HUES64 (cell line): ENCODE data around the gene LGI4.

Experiments used
- H3K27ac ChIP-seq: 2 replicates; pipeline ENCODE4 v1.7.0; 2013; ENCODE audit warnings: low read depth, low read length, inconsistent platforms
- H3K27me3 ChIP-seq: 2 replicates; pipeline ENCODE4 v1.6.1; 2013; ENCODE audit warnings: mild to moderate bottlenecking, low read length; ENCODE audit not compliant: insufficient read depth
- H3K36me3 ChIP-seq: 2 replicates; pipeline ENCODE4 v1.6.1; 2013; ENCODE audit warnings: mild to moderate bottlenecking, low read length; ENCODE audit not compliant: insufficient read depth
- H3K4me1 ChIP-seq: 2 replicates; pipeline ENCODE4 v1.6.1; 2013; ENCODE audit warnings: mild to moderate bottlenecking, low read length, moderate library complexity; ENCODE audit not compliant: insufficient read depth
- H3K4me3 ChIP-seq: 2 replicates; pipeline ENCODE4 v1.5.1; 2013; ENCODE audit warnings: mild to moderate bottlenecking, low read length, moderate library complexity
- H3K9ac ChIP-seq: 2 replicates; pipeline ENCODE4 v1.6.1; 2013; ENCODE audit warnings: mild to moderate bottlenecking, low read depth, low read length
- H3K9me3 ChIP-seq: 2 replicates; pipeline ENCODE4 v1.6.1; 2013; ENCODE audit warnings: low read depth, low read length; ENCODE audit not compliant: insufficient read depth
- WGBS: fragments of 150-250, 120-280 bp; methylation state at CpG from one replicate; pipeline ENCODE4 v1.1.7; 2013; ENCODE audit warnings: missing lambda C conversion rate; 5-methylcytosine and 5-hydroxymethylcytosine counted together

The LGI4 gene

GRCh38 chr19:35119091-35119490 lies 15.8 kb downstream of the LGI4 start:
- WGBS, result 84% methylated on average over 14 of the region's 14 CpGs
- H3K27me3 ChIP-seq, result no peaks in the 10 kb centered on the region
- H3K36me3 ChIP-seq, result no peaks in the 10 kb centered on the region
- H3K4me1 ChIP-seq, result peaks cover 20% of the 10 kb centered on the region
- H3K4me3 ChIP-seq, result no peak overlapping the region
- H3K27ac ChIP-seq, result no peak overlapping the region
- H3K9ac ChIP-seq, result no peak overlapping the region
- H3K9me3 ChIP-seq, result no peaks in the 10 kb centered on the region

- Histone ChIP-seq H3K27ac (no peak overlapping the region), H3K36me3 (no peaks in the 10 kb centered on the region), H3K27me3 (no peaks in the 10 kb centered on the region), H3K9ac (no peak overlapping the region), H3K4me1 (peaks cover 20% of the 10 kb centered on the region), H3K9me3 (no peaks in the 10 kb centered on the region), H3K4me3 (no peak overlapping the region)
- 82% methylated on average over 12 of the region's 13 CpGs for WGBS
These were observed 16.4 kb downstream of the LGI4 start for GRCh38 chr19:35118268-35119020.

- Histone ChIP-seq H3K9me3 (no peaks in the 10 kb centered on the region), H3K4me3 (no peak overlapping the region), H3K9ac (no peak overlapping the region), H3K27me3 (no peaks in the 10 kb centered on the region), H3K4me1 (peaks cover 13% of the 10 kb centered on the region; the same call in 1 of the 2 replicates), H3K36me3 (no peaks in the 10 kb centered on the region), H3K27ac (no peak overlapping the region)
- 82% methylated on average over 11 of the region's 11 CpGs for WGBS
These were observed 17.1 kb downstream of the LGI4 start for GRCh38 chr19:35117799-35118198.

- no peak overlapping the region for H3K4me3 ChIP-seq
- H3K9ac ChIP-seq, result no peak overlapping the region
- H3K27me3 ChIP-seq, result no peaks in the 10 kb centered on the region
- peaks cover 9% of the 10 kb centered on the region; the same call in 1 of the 2 replicates for H3K4me1 ChIP-seq
- no peaks in the 10 kb centered on the region for H3K36me3 ChIP-seq
- H3K27ac ChIP-seq, result no peak overlapping the region
- WGBS, result 70% methylated on average over 8 of the region's 8 CpGs
- no peaks in the 10 kb centered on the region for H3K9me3 ChIP-seq
These were observed 17.7 kb downstream of the LGI4 start for GRCh38 chr19:35117116-35117515.

- no peaks in the 10 kb centered on the region for H3K9me3 ChIP-seq
- H3K36me3 ChIP-seq, result no peaks in the 10 kb centered on the region
- H3K9ac ChIP-seq, result no peak overlapping the region
- no peaks in the 10 kb centered on the region for H3K27me3 ChIP-seq
- H3K4me3 ChIP-seq, result no peak overlapping the region
- 82% methylated on average over 12 of the region's 13 CpGs for WGBS
- no peak overlapping the region for H3K27ac ChIP-seq
- peaks cover 9% of the 10 kb centered on the region; the same call in 1 of the 2 replicates for H3K4me1 ChIP-seq
These were observed 18.6 kb downstream of the LGI4 start for GRCh38 chr19:35116072-35116801.

- no peak within 1 kb of the TSS for H3K27ac ChIP-seq
These were observed 19.5 kb downstream of the LGI4 start, which contains the start of gene FXYD3 for GRCh38 chr19:35115177-35115951. TSS of gene FXYD3 (plus strand) at chr19:35115823. CDS start at chr19:35119377, 3,554 bp downstream.

GRCh38 chr19:35114353-35115176 lies 20.3 kb downstream of the LGI4 start:
- Histone ChIP-seq H3K27ac (no peak overlapping the region), H3K9me3 (no peaks in the 10 kb centered on the region), H3K27me3 (no peaks in the 10 kb centered on the region), H3K4me1 (peaks cover 14% of the 10 kb centered on the region), H3K9ac (no peak overlapping the region), H3K36me3 (no peaks in the 10 kb centered on the region), H3K4me3 (peak overlapping the region; percentile 47)
- 19% methylated on average over 23 of the region's 23 CpGs for WGBS

More at GRCh38 chr19:35115177-35115951, 19.5 kb downstream of the LGI4 start, which contains the start of gene FXYD3:
- 71% methylated on average over 14 of the region's 14 CpGs for WGBS
- H3K36me3 ChIP-seq, result no peaks in the 10 kb centered on the region
- H3K27me3 ChIP-seq, result no peaks in the 10 kb centered on the region
- H3K4me1 ChIP-seq, result peaks cover 14% of the 10 kb centered on the region
- H3K9ac ChIP-seq, result no peak within 1 kb of the TSS
- H3K4me3 ChIP-seq, result peak within 1 kb of the TSS; percentile 47
- H3K9me3 ChIP-seq, result no peaks in the 10 kb centered on the region

- WGBS, result 91% methylated on average over 15 of the region's 15 CpGs
These were observed 21.7 kb downstream of the LGI4 start for GRCh38 chr19:35112995-35113688.

GRCh38 chr19:35110974-35111373 lies 23.9 kb downstream of the LGI4 start:
- H3K9ac ChIP-seq, result no peak overlapping the region
- peaks cover 9% of the 10 kb centered on the region for H3K4me1 ChIP-seq
- no peak overlapping the region for H3K27ac ChIP-seq
- H3K9me3 ChIP-seq, result no peaks in the 10 kb centered on the region
- WGBS, result 73% methylated on average over 5 of the region's 9 CpGs
- no peaks in the 10 kb centered on the region for H3K36me3 ChIP-seq
- H3K27me3 ChIP-seq, result no peaks in the 10 kb centered on the region
- H3K4me3 ChIP-seq, result no peak overlapping the region

More at GRCh38 chr19:35112995-35113688, 21.7 kb downstream of the LGI4 start:
- Histone ChIP-seq H3K4me1 (peaks cover 9% of the 10 kb centered on the region), H3K4me3 (no peak overlapping the region), H3K9me3 (no peaks in the 10 kb centered on the region), H3K27ac (no peak overlapping the region), H3K27me3 (no peaks in the 10 kb centered on the region), H3K36me3 (no peaks in the 10 kb centered on the region), H3K9ac (no peak overlapping the region)
